A549 (cell line): Measurements from ENCODE around the gene ZPR1.

ENCODE experiments used
- CEBPB ChIP-seq, 2 experiments: fragments of >200 bp in 1 of 2; sonication (Bioruptor Twin) in 1 of 2; formaldehyde crosslinking in 1 of 2; IDR thresholded peaks; 2 replicates each; pipeline ENCODE4 v1.6.1; 2012 to 2016
- CHD2 ChIP-seq: fragments of 150-350 bp; IDR thresholded peaks from 2 replicates; pipeline ENCODE4 v1.6.1; 2014; ENCODE audit warnings: low read length; ENCODE audit not compliant: partially characterized antibody
- CTCF ChIP-seq: fragments of >200 bp; sonication (Bioruptor Twin); formaldehyde crosslinking; IDR thresholded peaks from 3 replicates; pipeline ENCODE4 v1.5.1; 2016
- ELK1 ChIP-seq: fragments of 150-350 bp; IDR thresholded peaks from 2 replicates; pipeline ENCODE4 v1.6.1; 2014; ENCODE audit warnings: low read depth, mild to moderate bottlenecking, low read length
- ESRRA ChIP-seq: fragments of 150-350 bp; IDR thresholded peaks from 2 replicates; pipeline ENCODE4 v1.6.1; 2014; ENCODE audit warnings: mild to moderate bottlenecking, low read length, borderline replicate concordance
- HDAC2 ChIP-seq: fragments of 200-600 bp; sonication (generic); IDR thresholded peaks from 2 replicates; pipeline ENCODE4 v1.6.1; 2016
- KDM5A ChIP-seq: fragments of 200-600 bp; sonication (generic); IDR thresholded peaks from 2 replicates; pipeline ENCODE4 v1.6.1; 2016; ENCODE audit warnings: antibody characterized with exemption, mild to moderate bottlenecking
- MYC ChIP-seq: IDR thresholded peaks from 2 replicates; pipeline ENCODE4 v1.6.1; 2012; ENCODE audit warnings: mild to moderate bottlenecking, inconsistent platforms, low read length, improper control_type of control experiment, borderline replicate concordance
- POLR2A ChIP-seq: IDR thresholded peaks from 2 replicates; pipeline ENCODE4 v1.6.1; 2012; ENCODE audit warnings: mild to moderate bottlenecking, low read length
- RCOR1 ChIP-seq: fragments of 150-350 bp; IDR thresholded peaks from 2 replicates; pipeline ENCODE4 v1.6.1; 2014; ENCODE audit warnings: antibody characterized with exemption, low read length, low read depth
- RNF2 ChIP-seq: fragments of 200-600 bp; sonication (generic); IDR thresholded peaks from 2 replicates; pipeline ENCODE4 v1.6.1; 2016; ENCODE audit warnings: low read depth, mild to moderate bottlenecking, antibody characterized with exemption, moderate library complexity, borderline replicate concordance
- SMC3 ChIP-seq: fragments of >200 bp; sonication (Bioruptor Twin); formaldehyde crosslinking; IDR thresholded peaks from 3 replicates; pipeline ENCODE4 v1.6.1; 2018; ENCODE audit warnings: inconsistent platforms

GRCh38 chr11:116725434-116726221 is 62.2 kb downstream of the ZPR1 start:
- TF ChIP-seq MYC (no peak), POLR2A (no peak), CTCF (no peak), ELK1 (no peak), CHD2 (no peak), HDAC2 (no peak), KDM5A (no peak), CEBPB (IDR thresholded peaks at IDR 0.05) (no peak), SMC3 (no peak), RNF2 (no peak), ESRRA (no peak), RCOR1 (no peak)
